Measurements from ENCODE around the gene NPTXR.

Gene NPTXR

GRCh38 chr22:38881464-38881871 is 37.6 kb upstream of the NPTXR start:
- FAIRE-seq (no peak), DNase-seq (ENCODE audit: insufficient read length, low spot score) (no peak)
- TF ChIP-seq, protein P1, sequence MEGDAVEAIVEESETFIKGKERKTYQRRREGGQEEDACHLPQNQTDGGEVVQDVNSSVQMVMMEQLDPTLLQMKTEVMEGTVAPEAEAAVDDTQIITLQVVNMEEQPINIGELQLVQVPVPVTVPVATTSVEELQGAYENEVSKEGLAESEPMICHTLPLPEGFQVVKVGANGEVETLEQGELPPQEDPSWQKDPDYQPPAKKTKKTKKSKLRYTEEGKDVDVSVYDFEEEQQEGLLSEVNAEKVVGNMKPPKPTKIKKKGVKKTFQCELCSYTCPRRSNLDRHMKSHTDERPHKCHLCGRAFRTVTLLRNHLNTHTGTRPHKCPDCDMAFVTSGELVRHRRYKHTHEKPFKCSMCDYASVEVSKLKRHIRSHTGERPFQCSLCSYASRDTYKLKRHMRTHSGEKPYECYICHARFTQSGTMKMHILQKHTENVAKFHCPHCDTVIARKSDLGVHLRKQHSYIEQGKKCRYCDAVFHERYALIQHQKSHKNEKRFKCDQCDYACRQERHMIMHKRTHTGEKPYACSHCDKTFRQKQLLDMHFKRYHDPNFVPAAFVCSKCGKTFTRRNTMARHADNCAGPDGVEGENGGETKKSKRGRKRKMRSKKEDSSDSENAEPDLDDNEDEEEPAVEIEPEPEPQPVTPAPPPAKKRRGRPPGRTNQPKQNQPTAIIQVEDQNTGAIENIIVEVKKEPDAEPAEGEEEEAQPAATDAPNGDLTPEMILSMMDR (IDR thresholded peaks at IDR 0.05; ENCODE audit: insufficient read depth, missing control alignments): no peak

- TF ChIP-seq, protein P1 (IDR thresholded peaks at IDR 0.05; ENCODE audit: insufficient read depth, missing control alignments): no peak
- FAIRE-seq: no peak
- DNase-seq (ENCODE audit: insufficient read length, low spot score): no peak
Observed at GRCh38 chr22:38879961-38880360, 36.1 kb upstream of the NPTXR start.

GRCh38 chr22:38879108-38879729 is 35.4 kb upstream of the NPTXR start:
- TF ChIP-seq, protein P1 (IDR thresholded peaks at IDR 0.05; ENCODE audit: insufficient read depth, missing control alignments): no peak
- DNase-seq (ENCODE audit: insufficient read length, low spot score) (no peak), FAIRE-seq (no peak)

DNA sequence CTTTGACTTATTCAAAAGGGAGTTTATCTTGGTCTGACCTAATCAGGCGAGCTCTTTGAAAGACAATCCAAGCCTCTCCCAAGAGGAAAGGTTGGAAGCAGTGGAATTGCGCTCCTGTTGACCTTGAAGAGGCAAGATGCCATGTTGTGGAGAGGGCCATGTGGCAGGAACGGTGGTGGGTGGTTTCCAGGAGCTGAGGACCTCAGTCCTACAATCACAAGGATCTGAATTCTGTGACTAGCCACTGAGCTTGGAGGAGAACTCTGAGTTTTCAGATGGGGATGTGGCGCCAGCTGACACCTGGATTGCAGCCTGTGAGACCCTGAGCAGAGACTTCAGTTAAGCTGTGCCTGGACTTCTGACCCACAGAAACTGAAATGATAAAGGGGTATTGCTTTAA is 34.2 kb upstream of the NPTXR start:
- TF ChIP-seq, protein P1 (IDR thresholded peaks at IDR 0.05; ENCODE audit: insufficient read depth, missing control alignments): no peak
- FAIRE-seq (no peak), DNase-seq (ENCODE audit: insufficient read length, low spot score) (no peak)

GRCh38 chr22:38874529-38875222 is 30.8 kb upstream of the NPTXR start:
- no peak for DNase-seq (ENCODE audit: insufficient read length, low spot score)
- no peak for FAIRE-seq
- TF ChIP-seq, protein P1 (IDR thresholded peaks at IDR 0.05; ENCODE audit: insufficient read depth, missing control alignments): no peak

DNA sequence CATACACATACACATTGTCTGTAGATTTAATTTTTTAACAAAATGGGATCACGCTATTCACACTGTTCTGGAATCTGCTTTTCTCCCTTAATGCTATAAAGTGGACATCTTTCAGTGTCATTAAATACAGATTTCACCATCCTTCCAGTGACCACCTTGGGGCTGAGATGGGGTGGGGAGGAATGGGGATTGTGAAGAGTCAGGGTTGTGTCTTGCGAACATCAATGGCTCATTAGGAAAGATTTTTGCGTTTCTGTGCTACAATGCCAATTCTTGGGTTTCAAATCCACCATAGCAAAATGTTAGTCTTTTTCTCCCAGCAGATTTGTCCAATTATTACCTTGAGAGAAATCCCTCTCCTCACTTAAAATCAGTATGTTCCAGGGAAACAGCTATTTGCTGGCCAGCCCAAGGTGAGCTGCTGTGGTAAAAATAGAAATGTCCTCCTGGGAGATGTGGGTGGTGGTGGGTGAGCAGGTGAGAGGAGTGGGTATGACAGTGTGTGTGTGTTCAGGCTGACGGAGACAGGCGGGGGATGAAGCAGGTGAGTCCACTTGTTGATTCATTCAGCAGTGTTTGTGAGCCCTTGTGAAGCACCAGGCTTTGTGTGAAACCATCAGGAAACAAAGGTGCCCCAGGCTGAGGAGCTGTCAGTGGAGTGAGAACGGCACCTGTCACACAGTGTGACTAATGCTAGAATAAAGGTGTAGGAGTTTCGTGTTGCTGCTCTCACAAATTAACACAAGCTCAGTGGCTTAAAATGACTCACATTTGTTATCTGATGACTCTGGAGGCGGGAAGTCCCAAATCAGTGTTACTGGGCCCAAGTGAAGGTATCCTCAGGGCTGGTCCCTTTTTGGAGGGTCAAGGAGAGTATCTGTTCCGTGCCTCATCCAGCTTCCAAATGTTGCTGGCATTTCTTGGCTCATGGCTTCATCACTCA is 29.9 kb upstream of the NPTXR start:
- TF ChIP-seq, protein P1 (IDR thresholded peaks at IDR 0.05; ENCODE audit: insufficient read depth, missing control alignments): no peak
- FAIRE-seq (no peak), DNase-seq (ENCODE audit: insufficient read length, low spot score) (no peak)
